IMR-90 (cell line): ENCODE results near the gene CALN1. TPM values are rescaled to one million over a fixed set of nuclear protein-coding genes. Genes with fewer than 3 reads are reported as not detected.

Experiments used
- ATAC-seq: fragments of 200-7000 bp; cut with Tn5 transposase; 2 replicates; pipeline ENCODE4 v1.9.1; 2020; ENCODE audit warnings: low read depth, mild to moderate bottlenecking, moderate library complexity
- BruUV-seq: library from RNA; stranded (reverse); fragments of 400-500 nt; replicated peaks from 2 replicates; lab custom pipeline; 2021; lab: Mats Ljungman, UMichigan
- CTCF ChIA-PET: fragments of 300-600 bp; formaldehyde crosslinking; extraction: SDS; loops from one replicate; lab custom pipeline; 2021; ENCODE audit warnings: antibody characterized with exemption; lab: Yijun Ruan, JAX
- POLR2A ChIA-PET: fragments of 300-600 bp; sonication (Branson Sonifier 250); formaldehyde crosslinking; loops from one replicate; lab custom pipeline; 2022; ENCODE audit warnings: antibody characterized with exemption; ENCODE audit not compliant: unreplicated experiment; lab: Charles Lee
- DNase-seq: peaks from one replicate; pipeline ENCODE4 v3.0.0; 2013
- H2AFZ ChIP-seq: replicated peaks from 2 replicates; pipeline ENCODE3; 2013; ENCODE audit warnings: low read length, mild to moderate bottlenecking; ENCODE audit not compliant: poor library complexity
- H2AK5ac ChIP-seq: 2 replicates; pipeline ENCODE4 v1.6.1; 2013; ENCODE audit warnings: low read depth, low read length, inconsistent platforms
- H2AK9ac ChIP-seq: replicated peaks from 2 replicates; pipeline ENCODE3; 2013; ENCODE audit warnings: mild to moderate bottlenecking, low read depth, low read length, moderate library complexity; ENCODE audit not compliant: poor library complexity
- H2BK120ac ChIP-seq: 2 replicates; pipeline ENCODE4 v1.6.1; 2013; ENCODE audit warnings: low read depth, low read length, inconsistent platforms
- H2BK15ac ChIP-seq: 3 replicates; pipeline ENCODE4 v1.6.1; 2013; ENCODE audit warnings: low read depth, low read length, inconsistent platforms
- H2BK20ac ChIP-seq: 2 replicates; pipeline ENCODE4 v1.6.1; 2013; ENCODE audit warnings: low read depth, mild to moderate bottlenecking, inconsistent platforms, low read length, moderate library complexity
- H2BK5ac ChIP-seq: 2 replicates; pipeline ENCODE4 v1.6.1; 2013; ENCODE audit warnings: mild to moderate bottlenecking, low read depth, low read length, inconsistent platforms; ENCODE audit not compliant: poor library complexity, severe bottlenecking
- H3K14ac ChIP-seq: replicated peaks from 2 replicates; pipeline ENCODE4 v1.6.1; 2013; ENCODE audit warnings: low read depth, low read length, inconsistent platforms
- H3K18ac ChIP-seq: 2 replicates; pipeline ENCODE4 v1.6.1; 2013; ENCODE audit warnings: low read depth, low read length, control low read depth
- H3K23ac ChIP-seq: 2 replicates; pipeline ENCODE4 v1.6.1; 2013; ENCODE audit warnings: low read depth, low read length, inconsistent platforms
- H3K27ac ChIP-seq: 2 replicates; pipeline ENCODE4 v1.5.1; 2013; ENCODE audit warnings: mild to moderate bottlenecking, control low read depth, low read length; ENCODE audit not compliant: insufficient read depth
- H3K27me3 ChIP-seq: 2 replicates; pipeline ENCODE4 v1.6.1; 2013; ENCODE audit warnings: low read length; ENCODE audit not compliant: control insufficient read depth, insufficient read depth
- H3K36me3 ChIP-seq: 2 replicates; pipeline ENCODE4 v1.6.1; 2013; ENCODE audit warnings: low read length, mixed read lengths; ENCODE audit not compliant: control insufficient read depth, insufficient read depth
- H3K4ac ChIP-seq: 2 replicates; pipeline ENCODE4 v1.6.1; 2013; ENCODE audit warnings: low read depth, low read length, inconsistent platforms
- H3K4me1 ChIP-seq: 2 replicates; pipeline ENCODE4 v1.6.1; 2013; ENCODE audit warnings: low read length, mixed read lengths; ENCODE audit not compliant: control insufficient read depth, insufficient read depth
- H3K4me2 ChIP-seq: 2 replicates; pipeline ENCODE4 v1.6.1; 2013; ENCODE audit warnings: low read depth, mild to moderate bottlenecking, control low read depth, low read length, moderate library complexity
- H3K4me3 ChIP-seq: 2 replicates; pipeline ENCODE4 v1.5.1; 2013; ENCODE audit warnings: low read depth, mild to moderate bottlenecking, control low read depth, low read length, moderate library complexity; ENCODE audit not compliant: insufficient read depth
- H3K56ac ChIP-seq: 2 replicates; pipeline ENCODE4 v1.6.1; 2013; ENCODE audit warnings: low read length, inconsistent platforms; ENCODE audit not compliant: insufficient read depth; ENCODE audit errors: extremely low read depth
- H3K79me1 ChIP-seq, 2 experiments: 2 replicates each; pipeline ENCODE4 v1.6.1; 2013; ENCODE audit warnings: low read length in 2 of 2, inconsistent platforms in 1 of 2, low read depth in 1 of 2
- H3K9ac ChIP-seq: 2 replicates; pipeline ENCODE4 v1.6.1; 2013; ENCODE audit warnings: low read depth, low read length, control low read depth
- H3K9me1 ChIP-seq: 2 replicates; pipeline ENCODE4 v1.6.1; 2013; ENCODE audit warnings: low read length, inconsistent platforms; ENCODE audit not compliant: insufficient read depth
- H3K9me3 ChIP-seq: 2 replicates; pipeline ENCODE4 v1.6.1; 2013; ENCODE audit warnings: low read length; ENCODE audit not compliant: control insufficient read depth, insufficient read depth
- H4K20me1 ChIP-seq: 2 replicates; pipeline ENCODE4 v1.6.1; 2013; ENCODE audit warnings: low read length, inconsistent platforms; ENCODE audit not compliant: insufficient read depth
- H4K5ac ChIP-seq: 2 replicates; pipeline ENCODE4 v1.6.1; 2013; ENCODE audit warnings: mild to moderate bottlenecking, low read depth, low read length, control low read depth
- H4K8ac ChIP-seq, 2 experiments: 2 replicates each; pipeline ENCODE4 v1.6.1; 2013; ENCODE audit warnings: low read depth in 2 of 2, low read length in 2 of 2, control low read depth in 1 of 2, inconsistent platforms in 1 of 2
- H4K91ac ChIP-seq: 2 replicates; pipeline ENCODE4 v1.6.1; 2013; ENCODE audit warnings: low read depth, low read length, inconsistent platforms; ENCODE audit not compliant: insufficient read depth
- CHD1 ChIP-seq: IDR thresholded peaks from 2 replicates; pipeline ENCODE4 v1.6.1; 2012; ENCODE audit warnings: low read depth, low read length, improper control_type of control experiment
- ELK1 ChIP-seq: fragments of 150-350 bp; IDR thresholded peaks from 2 replicates; pipeline ENCODE4 v1.6.1; 2016; ENCODE audit warnings: low read depth, mild to moderate bottlenecking, low read length, moderate library complexity, borderline replicate concordance
- MAFK ChIP-seq: IDR thresholded peaks from 2 replicates; pipeline ENCODE4 v1.6.1; 2012; ENCODE audit warnings: low read depth, low read length, improper control_type of control experiment
- NFE2L2 ChIP-seq: fragments of 150-350 bp; IDR thresholded peaks from 2 replicates; pipeline ENCODE4 v1.6.1; 2016; ENCODE audit warnings: low read depth, mild to moderate bottlenecking, low read length
- RAD21 ChIP-seq: IDR thresholded peaks from 2 replicates; pipeline ENCODE4 v1.6.1; 2012; ENCODE audit warnings: low read length, improper control_type of control experiment
- RFX5 ChIP-seq: IDR thresholded peaks from 2 replicates; pipeline ENCODE4 v1.8.0; 2012; ENCODE audit warnings: low read depth, mild to moderate bottlenecking, low read length, moderate library complexity
- SMC3 ChIP-seq: fragments of 150-350 bp; IDR thresholded peaks from 2 replicates; pipeline ENCODE4 v1.6.1; 2016; ENCODE audit warnings: low read depth, mild to moderate bottlenecking, antibody characterized with exemption, low read length, moderate library complexity
- USF2 ChIP-seq: fragments of 150-350 bp; IDR thresholded peaks from 2 replicates; pipeline ENCODE4 v1.6.1; 2017; ENCODE audit warnings: mild to moderate bottlenecking, antibody characterized with exemption, low read length, low read depth
- WGBS, 2 experiments: methylation state at CpG; one replicate each; pipeline versions ENCODE4 v1.1.5 to v1.1.7; 2013; ENCODE audit warnings: missing lambda C conversion rate in 2 of 2; ENCODE audit not compliant: insufficient read length in 1 of 2; ENCODE audit errors: extremely low coverage in 2 of 2; 5-methylcytosine and 5-hydroxymethylcytosine counted together
- dilution Hi-C: fragments of 300-500 bp; cut with HindIII; formaldehyde crosslinking; loops from one replicate; pipeline ENCODE4 v1.14.3; 2018; ENCODE audit warnings: low sequenced_read_pairs; ENCODE audit not compliant: unreplicated experiment
- in situ Hi-C: fragments of 300-500 bp; cut with MboI; formaldehyde crosslinking; loops from 3 replicates; pipeline ENCODE4 v1.14.3; 2019; ENCODE audit warnings: low sequenced_read_pairs, inconsistent platforms, mixed read lengths
- intact Hi-C: fragments of 100-400 bp; cut with micrococcal nuclease; formaldehyde crosslinking; loops from 2 replicates; pipeline ENCODE4 v1.10.0; 2022
- polyA plus RNA-seq, 3 experiments: library from polyadenylated mRNA; depleted of rRNA; stranded (reverse); fragments of >200 nt; gene quantifications; 2 replicates each; pipeline ENCODE4 v1.2.3, GENCODE V29; 2012; ENCODE audit warnings: low replicate concordance in 1 of 3
- total RNA-seq: library from RNA; depleted of rRNA; stranded (reverse); fragments of >200 nt; gene quantifications from 2 replicates; pipeline ENCODE4 v1.2.3, GENCODE V29; 2012
- TF ChIP-seq, protein P1 (sequence below): conservative IDR thresholded peaks from 2 replicates; pipeline ENCODE4 v1.5.1; 2012; ENCODE audit warnings: mild to moderate bottlenecking, low read depth, low read length, improper control_type of control experiment

CALN1 gene
- total and polyA plus RNA-seq, 2 of the 4 experiments (the other 2 are of a cell fraction) = not detected

- Histone ChIP-seq H3K56ac (no peak overlapping the region), H2BK15ac (no peak overlapping the region), H2BK120ac (no peak overlapping the region), H3K4me2 (no peak overlapping the region), H2AFZ (no peak overlapping the region), H3K9me3 (peaks cover 19% of the 10 kb centered on the region), H4K5ac (no peak overlapping the region), H2AK5ac (no peak overlapping the region), H3K4me3 (no peak overlapping the region), H3K27me3 (no peaks in the 10 kb centered on the region), H3K4ac (no peak overlapping the region), H3K27ac (no peak overlapping the region), H3K18ac (no peak overlapping the region), H2AK9ac (no peak overlapping the region), H3K14ac (no peak overlapping the region), H3K36me3 (no peaks in the 10 kb centered on the region), H2BK5ac (no peak overlapping the region), H4K8ac (no peak overlapping the region), H2BK20ac (no peak overlapping the region), H3K9ac (no peak overlapping the region), H3K9me1 (no peaks in the 10 kb centered on the region), H3K4me1 (no peaks in the 10 kb centered on the region), H4K20me1 (no peaks in the 10 kb centered on the region), H4K91ac (no peak overlapping the region), H3K79me1 (no peaks in the 10 kb centered on the region), H3K23ac (no peak overlapping the region)
- intact Hi-C loops = no loop called here
- no TSS peak for BruUV-seq
- no CpG with 5 or more reads among the region's 4 CpGs for WGBS, 2 experiments
- ChIA-PET POLR2A (no interaction called here), CTCF (no interaction called here)
- DNase-seq (no peak), ATAC-seq (no peak)
- in situ Hi-C loops = no loop called here
- TF ChIP-seq ELK1 (no peak), SMC3 (no peak), CHD1 (no peak), MAFK (no peak), RFX5 (no peak), RAD21 (no peak), NFE2L2 (no peak), USF2 (no peak)
- TF ChIP-seq, protein P1, sequence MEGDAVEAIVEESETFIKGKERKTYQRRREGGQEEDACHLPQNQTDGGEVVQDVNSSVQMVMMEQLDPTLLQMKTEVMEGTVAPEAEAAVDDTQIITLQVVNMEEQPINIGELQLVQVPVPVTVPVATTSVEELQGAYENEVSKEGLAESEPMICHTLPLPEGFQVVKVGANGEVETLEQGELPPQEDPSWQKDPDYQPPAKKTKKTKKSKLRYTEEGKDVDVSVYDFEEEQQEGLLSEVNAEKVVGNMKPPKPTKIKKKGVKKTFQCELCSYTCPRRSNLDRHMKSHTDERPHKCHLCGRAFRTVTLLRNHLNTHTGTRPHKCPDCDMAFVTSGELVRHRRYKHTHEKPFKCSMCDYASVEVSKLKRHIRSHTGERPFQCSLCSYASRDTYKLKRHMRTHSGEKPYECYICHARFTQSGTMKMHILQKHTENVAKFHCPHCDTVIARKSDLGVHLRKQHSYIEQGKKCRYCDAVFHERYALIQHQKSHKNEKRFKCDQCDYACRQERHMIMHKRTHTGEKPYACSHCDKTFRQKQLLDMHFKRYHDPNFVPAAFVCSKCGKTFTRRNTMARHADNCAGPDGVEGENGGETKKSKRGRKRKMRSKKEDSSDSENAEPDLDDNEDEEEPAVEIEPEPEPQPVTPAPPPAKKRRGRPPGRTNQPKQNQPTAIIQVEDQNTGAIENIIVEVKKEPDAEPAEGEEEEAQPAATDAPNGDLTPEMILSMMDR = no peak
- dilution Hi-C loops = no loop called here
Observed at GRCh38 chr7:72023926-72024325, 388.2 kb downstream of the CALN1 start.
